SK-N-SH treated with all-trans-retinoic acid at 6 μM for 48 hours (cell line): ENCODE results near the gene PPP6R1.

Experiments
- ATAC-seq: fragments of 200-7000 bp; cut with Tn5 transposase; 3 replicates; pipeline ENCODE4 v1.9.1; 2020; ENCODE audit warnings: mild to moderate bottlenecking, moderate library complexity
- ARNTL ChIP-seq: fragments of 450-650 bp; formaldehyde crosslinking; IDR thresholded peaks from 2 replicates; pipeline ENCODE4 v1.5.0; 2020; ENCODE audit warnings: low read depth, mild to moderate bottlenecking, moderate library complexity, borderline replicate concordance
- BACH2 ChIP-seq: fragments of 250-450 bp; sonication (Bioruptor Pico); IDR thresholded peaks from 2 replicates; pipeline ENCODE4 v1.9.0; 2021; ENCODE audit warnings: mild to moderate bottlenecking, borderline replicate concordance
- CREB5 ChIP-seq: fragments of 250-450 bp; sonication (Bioruptor Pico); IDR thresholded peaks from 2 replicates; pipeline ENCODE4 v1.5.1; 2020; ENCODE audit warnings: low read depth, mild to moderate bottlenecking, moderate library complexity
- CSDC2 ChIP-seq: fragments of 250-450 bp; sonication (Bioruptor Pico); IDR thresholded peaks from 2 replicates; pipeline ENCODE4 v1.5.0; 2020; ENCODE audit warnings: mild to moderate bottlenecking, moderate library complexity
- ESRRG ChIP-seq: fragments of 250-450 bp; sonication (Bioruptor Pico); IDR thresholded peaks from 2 replicates; pipeline ENCODE4 v1.6.1; 2021; ENCODE audit warnings: mild to moderate bottlenecking
- GLIS3 ChIP-seq: fragments of 250-450 bp; sonication (Bioruptor Pico); IDR thresholded peaks from 2 replicates; pipeline ENCODE4 v1.5.0; 2020; ENCODE audit warnings: mild to moderate bottlenecking, moderate library complexity
- ISL1 ChIP-seq: fragments of 250-450 bp; sonication (Bioruptor Pico); IDR thresholded peaks from 2 replicates; pipeline ENCODE4 v2.1.2; 2022; ENCODE audit warnings: mild to moderate bottlenecking, moderate library complexity
- OSR1 ChIP-seq: fragments of 250-450 bp; sonication (Bioruptor Pico); IDR thresholded peaks from 2 replicates; pipeline ENCODE4 v1.8.0; 2022; ENCODE audit warnings: moderate library complexity, mild to moderate bottlenecking, inconsistent platforms
- POU6F1 ChIP-seq: fragments of 250-450 bp; sonication (Bioruptor Pico); IDR thresholded peaks from 2 replicates; pipeline ENCODE4 v1.8.0; 2021; ENCODE audit warnings: low read depth, mild to moderate bottlenecking, moderate library complexity, borderline replicate concordance
- PPARA ChIP-seq: fragments of 250-450 bp; sonication (Bioruptor Pico); IDR thresholded peaks from 2 replicates; pipeline ENCODE4 v1.5.0; 2020; ENCODE audit warnings: mild to moderate bottlenecking, borderline replicate concordance
- RARB ChIP-seq: fragments of 250-450 bp; sonication (Bioruptor Pico); IDR thresholded peaks from 2 replicates; pipeline ENCODE4 v1.8.0; 2021; ENCODE audit warnings: mild to moderate bottlenecking, moderate library complexity
- SNAI2 ChIP-seq: fragments of 250-450 bp; sonication (Bioruptor Pico); IDR thresholded peaks from 2 replicates; pipeline ENCODE4 v1.5.0; 2020; ENCODE audit warnings: mild to moderate bottlenecking, moderate library complexity
- TCF4 ChIP-seq: fragments of 250-450 bp; sonication (Bioruptor Pico); IDR thresholded peaks from 2 replicates; pipeline ENCODE4 v1.8.0; 2021; ENCODE audit warnings: mild to moderate bottlenecking, moderate library complexity, borderline replicate concordance
- TOX ChIP-seq: fragments of 250-450 bp; sonication (Bioruptor Pico); IDR thresholded peaks from 2 replicates; pipeline ENCODE4 v1.8.0; 2021; ENCODE audit warnings: mild to moderate bottlenecking, moderate library complexity, borderline replicate concordance
- TSHZ2 ChIP-seq: fragments of 250-450 bp; sonication (Bioruptor Pico); IDR thresholded peaks from 2 replicates; pipeline ENCODE4 v1.5.0; 2020; ENCODE audit warnings: mild to moderate bottlenecking, moderate library complexity
- ZC3H10 ChIP-seq: fragments of 250-450 bp; sonication (Bioruptor Pico); IDR thresholded peaks from 2 replicates; pipeline ENCODE4 v1.5.1; 2021; ENCODE audit warnings: mild to moderate bottlenecking, moderate library complexity
- ZFP3 ChIP-seq: fragments of 250-450 bp; sonication (Bioruptor Pico); IDR thresholded peaks from 2 replicates; pipeline ENCODE4 v1.5.0; 2020; ENCODE audit warnings: mild to moderate bottlenecking, moderate library complexity
- ZFP30 ChIP-seq: fragments of 450-650 bp; formaldehyde crosslinking; IDR thresholded peaks from 2 replicates; pipeline ENCODE4 v1.5.0; 2022; ENCODE audit warnings: mild to moderate bottlenecking, moderate library complexity
- ZNF565 ChIP-seq: fragments of 450-650 bp; formaldehyde crosslinking; conservative IDR thresholded peaks from 2 replicates; pipeline ENCODE4 v1.5.0; 2020; ENCODE audit warnings: low read depth, mild to moderate bottlenecking, moderate library complexity
- ZNF70 ChIP-seq: fragments of 450-650 bp; formaldehyde crosslinking; IDR thresholded peaks from 2 replicates; pipeline ENCODE4 v1.5.0; 2020; ENCODE audit warnings: mild to moderate bottlenecking, moderate library complexity
- TF ChIP-seq, protein P1 (sequence below): fragments of 250-450 bp; sonication (Bioruptor Pico); IDR thresholded peaks from 2 replicates; pipeline ENCODE4 v1.5.1; 2021; ENCODE audit warnings: mild to moderate bottlenecking, moderate library complexity

The PPP6R1 gene

DNA sequence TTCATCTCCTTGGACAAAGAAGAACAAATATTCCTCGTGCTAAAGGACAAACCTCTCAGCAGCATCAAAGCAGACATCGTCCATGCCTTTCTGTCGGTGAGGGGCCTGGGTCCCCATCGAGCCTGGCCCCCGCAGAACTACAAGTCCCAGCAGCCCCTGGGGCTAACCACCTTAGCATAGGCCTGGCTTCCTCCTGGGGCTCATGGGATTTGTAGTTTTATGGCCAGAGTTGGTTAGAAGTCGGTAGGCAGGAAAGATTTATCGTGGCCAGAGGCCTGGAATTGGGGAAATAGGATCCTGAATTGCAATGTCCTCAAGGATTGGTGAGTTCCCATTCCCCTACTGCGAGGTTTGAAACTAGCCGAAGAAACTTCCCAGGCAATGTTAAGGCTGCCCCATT is 46.7 kb upstream of the PPP6R1 start:
- TF ChIP-seq ZFP3 (no peak), TSHZ2 (no peak), ISL1 (CRISPR knock-in tag) (no peak), CREB5 (CRISPR knock-in tag) (no peak), ARNTL (CRISPR knock-in tag) (no peak), BACH2 (CRISPR knock-in tag) (no peak), OSR1 (CRISPR knock-in tag) (no peak), ZNF565 (CRISPR knock-in tag) (no peak), GLIS3 (CRISPR knock-in tag) (no peak), CSDC2 (CRISPR knock-in tag) (no peak), ZNF70 (CRISPR knock-in tag) (no peak), TOX (CRISPR knock-in tag) (no peak), PPARA (CRISPR knock-in tag) (no peak)
- TF ChIP-seq, protein P1, sequence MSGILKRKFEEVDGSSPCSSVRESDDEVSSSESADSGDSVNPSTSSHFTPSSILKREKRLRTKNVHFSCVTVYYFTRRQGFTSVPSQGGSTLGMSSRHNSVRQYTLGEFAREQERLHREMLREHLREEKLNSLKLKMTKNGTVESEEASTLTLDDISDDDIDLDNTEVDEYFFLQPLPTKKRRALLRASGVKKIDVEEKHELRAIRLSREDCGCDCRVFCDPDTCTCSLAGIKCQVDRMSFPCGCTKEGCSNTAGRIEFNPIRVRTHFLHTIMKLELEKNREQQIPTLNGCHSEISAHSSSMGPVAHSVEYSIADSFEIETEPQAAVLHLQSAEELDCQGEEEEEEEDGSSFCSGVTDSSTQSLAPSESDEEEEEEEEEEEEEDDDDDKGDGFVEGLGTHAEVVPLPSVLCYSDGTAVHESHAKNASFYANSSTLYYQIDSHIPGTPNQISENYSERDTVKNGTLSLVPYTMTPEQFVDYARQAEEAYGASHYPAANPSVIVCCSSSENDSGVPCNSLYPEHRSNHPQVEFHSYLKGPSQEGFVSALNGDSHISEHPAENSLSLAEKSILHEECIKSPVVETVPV = no peak
- peak; percentile 63 for ATAC-seq

DNA sequence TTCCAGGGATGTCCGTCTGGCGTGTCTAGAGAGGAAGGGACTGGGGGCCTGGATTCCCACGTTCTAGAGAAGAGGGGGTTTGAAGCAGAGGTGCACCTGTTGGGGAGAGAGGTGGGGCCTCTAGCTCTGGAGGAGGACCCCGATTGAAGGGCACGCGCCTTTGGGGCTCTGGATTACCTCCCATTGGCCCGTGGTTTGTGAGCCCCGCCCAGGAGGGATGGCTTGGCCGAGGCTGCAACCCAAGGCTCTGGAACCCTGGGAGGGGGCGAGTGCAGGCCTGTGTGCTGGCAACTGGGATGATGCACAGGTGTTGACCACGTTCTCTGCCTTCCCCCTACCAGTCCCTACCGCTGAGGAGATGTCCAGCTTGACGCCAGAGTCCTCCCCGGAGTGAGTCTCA is 46.2 kb upstream of the PPP6R1 start:
- no peak for ATAC-seq
- TF ChIP-seq SNAI2 (no peak), TCF4 (CRISPR knock-in tag) (no peak), ZNF70 (CRISPR knock-in tag) (no peak), ISL1 (CRISPR knock-in tag) (no peak), PPARA (CRISPR knock-in tag) (no peak), BACH2 (CRISPR knock-in tag) (no peak), OSR1 (CRISPR knock-in tag) (no peak), POU6F1 (no peak), ARNTL (CRISPR knock-in tag) (no peak), ZFP3 (no peak), ZC3H10 (no peak), CREB5 (CRISPR knock-in tag) (no peak), ESRRG (no peak), TOX (CRISPR knock-in tag) (no peak), ZNF565 (CRISPR knock-in tag) (no peak), CSDC2 (CRISPR knock-in tag) (no peak), ZFP30 (CRISPR knock-in tag) (no peak), GLIS3 (CRISPR knock-in tag) (no peak), RARB (CRISPR knock-in tag) (no peak)
- TF ChIP-seq, protein P1 = no peak
